Stimulated activated CD8-positive, alpha-beta memory T cell treated with anti-CD3 and anti-CD28 coated beads, Interleukin-7, amount 100 ng/mL, for 48 hours (primary cell): ENCODE measurements around the gene SRMS.

Experiments used
- DNase-seq, 2 donors: peaks; one replicate each; pipeline ENCODE4 v3.0.0-alpha.2; 2020; ENCODE audit warnings: low read depth in 1 of 2; ENCODE audit errors: extremely low read depth in 1 of 2

Gene SRMS

DNA sequence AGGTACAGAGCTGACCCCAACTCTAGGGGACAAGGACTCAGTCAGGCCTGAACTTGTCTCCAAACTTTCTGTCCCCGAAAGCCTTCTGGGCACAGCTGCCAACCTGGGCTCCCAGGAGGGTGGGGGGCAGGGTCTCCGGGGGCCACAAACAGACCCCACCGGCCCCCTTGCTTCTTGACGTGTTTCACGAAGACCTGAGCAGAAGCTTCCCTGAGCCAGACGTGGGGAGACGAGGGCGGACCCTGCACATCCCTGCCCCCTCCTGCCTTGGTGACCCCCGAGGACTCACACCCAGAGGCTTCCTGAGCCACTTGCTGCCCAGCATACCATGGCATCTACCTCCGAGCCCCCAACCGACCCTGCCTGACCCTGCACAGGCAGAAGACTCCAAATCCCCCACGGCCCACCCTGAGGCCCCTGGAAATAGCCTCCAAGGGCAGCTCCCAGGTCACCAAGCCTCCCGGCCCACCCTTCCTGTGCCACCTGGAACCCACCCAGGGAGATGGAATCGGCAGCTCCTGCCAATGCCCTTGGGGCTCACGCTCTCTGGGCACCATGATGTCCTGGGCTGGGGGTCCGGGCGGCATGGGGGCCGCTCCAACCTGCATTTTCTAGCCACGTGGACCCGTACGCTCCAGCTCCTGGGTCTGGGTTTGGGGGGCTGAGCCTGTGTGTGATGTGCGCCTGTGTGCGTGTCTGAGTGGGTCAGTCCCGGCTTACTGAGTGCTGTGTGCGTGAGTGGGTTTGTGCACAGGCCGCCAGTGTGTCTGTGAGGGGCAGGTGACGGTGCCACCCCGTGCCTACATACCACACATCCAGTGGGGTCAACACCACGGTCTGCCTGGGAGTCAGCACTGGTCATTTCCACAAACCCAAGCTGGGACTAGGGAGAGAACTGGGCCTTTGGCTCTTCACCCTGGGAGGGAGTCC, 7.8 kb downstream of the SRMS start:
- DNase-seq = no peak

DNA sequence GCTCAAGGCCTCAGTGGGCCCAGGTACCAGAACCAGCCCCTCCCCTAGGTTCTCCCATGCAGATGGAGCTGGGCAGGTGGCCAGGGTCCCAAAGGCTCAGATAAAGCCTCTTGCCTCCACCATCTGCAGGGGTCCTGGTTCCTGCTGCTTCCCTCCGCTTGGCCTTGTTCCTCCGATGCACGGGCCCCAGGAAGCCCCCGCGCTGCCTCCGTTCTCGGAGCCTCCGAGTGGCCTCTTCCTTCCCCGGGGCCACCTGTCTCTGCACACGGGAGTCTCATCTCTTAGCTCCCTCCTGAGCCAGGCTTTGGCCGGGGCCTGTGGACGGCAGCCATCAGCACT, 8.5 kb downstream of the SRMS start:
- DNase-seq = no peak

GRCh38 chr20:63538204-63539091, 9.1 kb downstream of the SRMS start:
- no peak for DNase-seq

- DNase-seq = peak; percentile 90 to 95
Observed at GRCh38 chr20:63537525-63538203, 9.9 kb downstream of the SRMS start.

GRCh38 chr20:63536997-63537524, 10.5 kb downstream of the SRMS start, which contains the start of gene PTK6:
TSS of gene PTK6 (minus strand) at chr20:63537376. CDS start at chr20:63537314, 62 bp downstream.
- no peak for DNase-seq

DNA sequence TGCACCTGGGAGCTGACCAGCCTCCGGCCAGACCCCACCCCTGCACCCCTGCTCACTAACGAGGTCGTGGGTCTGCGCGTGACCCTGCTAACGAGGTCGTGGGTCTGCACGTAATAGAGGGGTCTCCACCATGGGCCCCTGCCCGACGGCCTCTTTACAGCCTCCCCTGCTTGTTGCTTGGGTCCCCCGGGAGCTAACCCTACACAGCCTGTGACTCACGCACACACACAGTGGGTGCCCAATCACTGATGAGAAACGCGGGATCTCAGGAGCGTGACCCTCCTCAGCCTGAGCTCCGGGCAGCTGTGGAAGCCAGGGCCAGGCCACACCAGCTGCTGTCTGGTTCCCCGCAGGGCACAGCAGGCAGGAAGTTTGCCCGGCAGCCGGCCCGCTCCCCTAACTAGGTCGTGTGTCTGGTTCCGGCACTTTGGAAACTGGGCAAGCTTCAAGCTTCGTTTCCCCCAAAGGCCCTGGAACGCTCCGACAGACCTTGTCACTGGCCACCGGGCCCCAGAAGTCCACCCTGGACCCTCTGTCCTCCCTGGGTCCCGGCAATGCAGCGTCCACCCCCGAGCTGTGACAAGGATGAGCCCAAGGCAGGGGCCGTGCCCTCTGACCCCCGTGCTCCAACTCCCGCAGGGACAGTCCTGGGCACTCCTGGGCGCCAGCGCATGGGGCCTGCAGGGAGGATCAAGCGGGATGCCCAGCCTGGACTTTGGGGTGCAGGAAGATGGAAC, 11.1 kb downstream of the SRMS start:
- DNase-seq = no peak

DNA sequence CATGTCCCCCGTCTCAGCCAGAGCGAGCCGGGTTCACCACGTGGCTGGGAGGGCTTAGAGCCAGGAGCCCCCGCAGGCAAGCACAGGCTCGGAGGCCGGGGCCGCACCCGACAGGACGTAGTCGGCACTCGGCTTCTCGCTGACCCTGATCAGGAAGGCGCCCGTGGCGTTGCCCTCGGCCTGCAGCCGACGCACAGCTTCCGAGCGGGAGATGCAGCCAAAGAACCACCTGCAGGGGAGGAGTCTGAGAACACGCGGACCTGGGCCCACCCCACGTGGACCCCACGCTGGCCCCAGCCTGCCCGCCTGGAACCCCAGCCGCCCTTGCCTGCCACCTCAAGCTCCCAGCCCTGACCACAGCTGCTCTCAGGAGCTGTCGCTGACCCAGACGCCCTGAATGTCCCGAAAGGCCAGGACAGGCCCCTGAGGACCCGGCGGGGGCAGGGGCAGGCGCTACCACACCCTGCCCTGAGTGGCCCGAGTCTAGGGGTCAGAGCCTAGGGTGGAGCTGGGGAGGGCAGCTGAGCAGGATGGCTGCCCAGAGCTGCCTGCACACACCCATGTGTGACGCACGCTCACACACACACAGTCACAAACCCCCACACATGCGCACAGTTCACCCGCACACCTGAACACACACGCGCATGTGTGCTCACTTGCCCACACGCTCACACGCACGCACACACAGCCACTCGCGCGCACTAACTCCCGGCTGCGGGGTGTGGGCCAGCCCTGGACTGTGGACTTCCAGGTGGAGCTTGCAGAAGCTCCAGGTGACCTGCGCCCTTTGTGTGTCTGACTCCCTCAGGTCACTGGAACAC, 12.5 kb downstream of the SRMS start:
- DNase-seq = no peak

DNA sequence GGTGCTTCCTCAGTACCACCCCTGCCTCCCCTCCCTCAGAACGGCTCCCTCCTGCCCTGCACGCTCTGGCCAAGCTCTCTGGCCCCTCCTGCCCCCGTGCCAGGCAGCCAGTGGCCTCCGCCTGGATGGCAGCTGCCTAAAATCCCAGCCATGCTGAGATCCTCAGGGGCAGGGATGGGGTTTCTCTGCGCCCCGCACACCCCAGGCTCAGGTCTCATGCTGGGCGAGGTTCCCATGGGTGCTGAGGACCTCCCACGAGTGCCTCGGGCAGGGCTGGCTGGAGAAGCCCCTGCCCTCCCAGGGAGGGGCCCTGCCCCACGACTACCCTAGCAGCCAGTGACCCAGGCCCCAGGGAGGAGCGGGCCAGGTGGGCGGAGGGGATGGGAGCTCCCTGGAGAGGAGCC, 13.1 kb downstream of the SRMS start:
- no peak for DNase-seq

DNA sequence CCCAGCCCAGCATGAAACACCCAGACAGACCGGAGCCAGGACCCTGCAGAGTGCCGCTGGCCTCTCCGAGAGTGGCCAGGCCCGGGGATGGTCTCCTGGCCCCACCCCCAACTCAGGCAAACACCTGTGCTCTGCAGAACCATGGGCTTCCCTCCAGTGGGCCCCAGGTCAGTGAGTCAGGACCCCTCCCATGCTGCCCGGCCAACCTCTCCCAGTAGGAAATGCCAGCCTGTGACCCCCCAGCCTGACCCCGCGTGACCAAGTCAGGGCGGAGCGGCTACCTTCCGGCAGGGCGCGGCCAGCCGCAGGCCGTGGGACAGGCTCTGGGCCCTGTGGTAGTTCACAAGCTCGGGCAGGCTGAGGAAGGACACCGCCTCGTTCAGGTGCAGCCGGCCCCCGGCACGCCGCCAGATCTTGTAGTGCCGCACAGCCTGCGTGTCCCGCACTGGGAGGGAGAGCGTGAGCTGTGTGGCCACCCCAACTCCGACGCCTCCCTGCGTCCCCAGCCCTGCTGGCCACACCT, 13.6 kb downstream of the SRMS start:
- DNase-seq = no peak

- DNase-seq = no peak
Observed at GRCh38 chr20:63533388-63533787, 14.2 kb downstream of the SRMS start.

- DNase-seq = no peak
Observed at GRCh38 chr20:63532449-63532971, 15.0 kb downstream of the SRMS start.

GRCh38 chr20:63531686-63532448, 15.7 kb downstream of the SRMS start:
- DNase-seq = no peak

- no peak for DNase-seq
Observed at GRCh38 chr20:63530788-63531160, 16.8 kb downstream of the SRMS start.

- DNase-seq = no peak
Observed at GRCh38 chr20:63529861-63530787, 17.4 kb downstream of the SRMS start.

DNA sequence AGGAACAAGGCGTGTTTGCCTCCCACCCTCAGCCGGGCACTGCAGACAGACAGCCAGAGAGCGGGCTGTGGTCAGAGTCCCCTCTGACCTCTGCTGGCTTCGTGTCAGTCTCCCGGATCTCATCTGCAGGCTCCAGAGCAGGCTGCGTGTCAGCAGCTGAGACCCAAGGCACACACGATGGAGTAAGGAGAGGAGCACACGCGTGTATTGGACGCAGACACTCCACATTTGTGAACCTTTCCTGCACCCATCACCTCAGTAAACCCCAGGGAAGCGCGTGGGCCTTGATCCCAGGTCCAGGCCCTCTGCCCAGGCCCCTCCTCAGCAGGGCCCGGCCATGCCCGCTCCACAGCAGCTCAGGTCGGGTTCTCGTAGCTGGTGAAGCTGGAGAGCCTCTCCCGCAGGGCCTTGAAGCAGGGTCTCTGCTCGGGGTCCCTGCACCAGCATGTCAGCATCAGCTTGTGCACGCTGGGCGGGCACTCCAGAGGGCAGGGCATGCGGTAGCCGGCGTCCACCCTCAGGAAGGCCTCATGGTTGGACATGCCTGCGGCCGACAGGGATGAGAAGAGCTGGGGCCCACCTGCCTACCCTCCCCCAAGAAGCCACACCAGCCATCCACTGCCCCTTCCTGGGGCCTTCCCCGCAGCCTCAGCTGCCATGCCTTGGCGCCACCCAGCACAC, 18.2 kb downstream of the SRMS start:
- DNase-seq = no peak

GRCh38 chr20:63527184-63527583, 20.4 kb downstream of the SRMS start:
- no peak for DNase-seq

DNA sequence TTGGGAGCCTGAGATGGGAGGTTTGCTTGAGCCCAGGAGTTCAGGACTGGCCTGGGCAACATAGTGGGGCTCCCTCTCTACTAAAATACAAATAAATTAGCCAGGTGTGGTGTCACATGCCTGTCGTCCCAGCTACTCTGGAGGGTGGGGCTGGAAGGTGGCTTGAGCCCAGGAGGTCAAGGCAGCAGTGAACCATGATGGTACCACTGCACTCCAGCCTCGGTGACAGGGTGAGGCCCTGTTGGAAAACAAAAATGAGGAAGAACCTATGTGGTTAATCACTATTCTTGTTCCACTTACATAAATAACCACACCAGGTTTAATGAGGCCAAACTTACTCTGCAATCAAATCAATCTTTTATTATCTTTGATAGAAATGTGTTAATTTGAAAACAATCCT, 21.6 kb downstream of the SRMS start:
- DNase-seq = no peak
